Ovary (tissue), 9 donors: Measurements from ENCODE around the gene TUBB8B. TPM values are rescaled to one million over a fixed set of nuclear protein-coding genes. Genes with fewer than 3 reads are reported as not detected.
"Not testable (repeated sequence)": the region's sequence is repeated elsewhere in the genome, so short reads cannot be mapped to it uniquely, and the experiment has no call there.

Experiments used
- DNase-seq, 5 donors: peaks; one replicate each; pipeline ENCODE4 v3.0.0-alpha.2; 2019 to 2020
- H3K27ac ChIP-seq, 2 donors: fragments of 200-600 bp; one replicate each; pipeline versions ENCODE4 v1.5.1 to v1.8.0; 2019 to 2022
- H3K27me3 ChIP-seq: fragments of 200-600 bp; one replicate; pipeline ENCODE4 v1.8.0; 2022
- H3K36me3 ChIP-seq: fragments of 200-600 bp; sonication (generic); one replicate; pipeline ENCODE4 v1.5.1; 2019
- H3K4me1 ChIP-seq: one replicate; pipeline ENCODE4 v1.8.1; 2013; ENCODE audit warnings: mild to moderate bottlenecking, moderate library complexity; ENCODE audit not compliant: insufficient read depth
- H3K4me3 ChIP-seq: fragments of 200-600 bp; sonication (generic); one replicate; pipeline ENCODE4 v1.5.1; 2017
- H3K9me3 ChIP-seq, 2 donors: fragments of 200-600 bp in 1 of 2; sonication (generic) in 1 of 2; one replicate each; pipeline versions ENCODE4 v1.5.1 to v1.8.1; 2013 to 2019; ENCODE audit warnings: mild to moderate bottlenecking in 1 of 2, moderate library complexity in 1 of 2
- WGBS, 3 donors: extraction: QIAGEN DNeasy Blood & Tissue Kit in 1 of 3; methylation state at CpG; one replicate each; pipeline versions ENCODE4 v1.1.5 to v1.1.7; 2013 to 2017; 5-methylcytosine and 5-hydroxymethylcytosine counted together
- intact Hi-C, 4 donors: fragments of 100-400 bp; cut with DNase I; formaldehyde crosslinking; loops; one replicate each; pipeline versions ENCODE4 v1.11.0 to v1.15.1; 2022 to 2023
- polyA plus RNA-seq, 2 donors: library from polyadenylated mRNA; stranded (reverse); fragments of 200-250 nt in 1 of 2; fragments of 350-450 nt in 1 of 2; fragmentation: Illumina TruSeq in 1 of 2; extraction: RNeasy Lipid Tissue Mini Kit (QIAGEN cat#74804) in 1 of 2; gene quantifications; one replicate each; pipeline ENCODE4 v1.2.3, GENCODE V29; 2013 to 2014
- total RNA-seq, 7 donors: library from RNA; depleted of rRNA in 2 of 7; stranded (reverse); fragments of >200 nt in 2 of 7; fragmentation: NEBNext Ultra II Directional in 3 of 7; extraction: Animal tissue kit (Norgen Biotek cat#: 25700) in 3 of 7; gene quantifications; one replicate each; pipeline versions ENCODE4 v1.1.0 to v1.2.4, GENCODE V29; 2016 to 2023
- donor health status: DM: no; HTN: no; CAD: no; lungs with moderate emphysema.
- donor health status: DM: no; HTN: no; CAD: no.
- donor health status: Bipolar disorder and iron deficiency.
- donor health status: DM: yes; HTN: yes; CAD: no.
- donor health status: DM: no; HTN: no; CAD: no.
- donor health status: DM: yes; HTN: yes; CAD: no.

The TUBB8B gene
- total and polyA plus RNA-seq, 9 donors = 0.25 to 2.9 (median 0.30) TPM; not detected in 4

DNA sequence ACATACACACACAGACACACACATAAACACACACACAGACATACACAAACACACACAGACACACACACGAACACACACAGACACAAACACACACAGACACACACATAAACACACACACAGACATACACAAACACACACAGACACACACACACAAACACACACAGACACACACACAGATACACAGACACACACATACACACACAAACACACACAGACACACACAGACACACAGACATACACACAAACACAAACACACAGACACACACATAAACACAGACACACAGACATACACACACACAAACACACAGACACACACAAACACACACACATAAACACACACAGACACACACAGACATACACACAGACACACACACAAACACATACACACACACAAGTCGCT, 31.5 kb upstream of the TUBB8B start:
- H3K27ac ChIP-seq, intact Hi-C loops, H3K4me3 ChIP-seq, H3K36me3 ChIP-seq, H3K27me3 ChIP-seq, DNase-seq, H3K9me3 ChIP-seq, H3K4me1 ChIP-seq: not testable (repeated sequence)
- 65 to 81% (median 70%) methylated on average over 2 of the region's 2 CpGs for WGBS, 3 donors

DNA sequence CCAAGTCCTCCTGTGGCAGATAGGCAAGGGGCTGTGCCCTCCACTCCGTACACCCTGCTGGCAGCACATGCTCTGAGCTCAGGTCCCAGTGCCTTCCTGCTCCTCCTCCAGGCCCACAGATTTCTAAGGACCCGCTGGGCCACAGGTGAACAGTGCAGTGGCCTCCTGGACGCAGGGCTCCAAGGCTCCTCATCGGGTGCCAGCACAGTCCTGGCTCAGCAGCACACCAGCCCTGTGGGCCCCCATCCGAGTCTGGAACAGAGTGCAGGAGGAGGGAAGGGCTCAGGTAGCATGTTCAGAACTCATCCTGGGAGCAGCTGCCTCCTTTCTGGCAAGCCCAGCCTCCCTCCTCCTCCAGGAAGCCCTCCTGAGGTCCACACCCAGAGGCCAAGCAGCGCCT, 30.8 kb upstream of the TUBB8B start:
- H3K4me3 ChIP-seq, DNase-seq, H3K36me3 ChIP-seq, H3K9me3 ChIP-seq, H3K4me1 ChIP-seq, H3K27me3 ChIP-seq, H3K27ac ChIP-seq, intact Hi-C loops: not testable (repeated sequence)
- WGBS, 3 donors = 60 to 71% (median 70%) methylated on average over 3 to 5 of the region's 6 CpGs

DNA sequence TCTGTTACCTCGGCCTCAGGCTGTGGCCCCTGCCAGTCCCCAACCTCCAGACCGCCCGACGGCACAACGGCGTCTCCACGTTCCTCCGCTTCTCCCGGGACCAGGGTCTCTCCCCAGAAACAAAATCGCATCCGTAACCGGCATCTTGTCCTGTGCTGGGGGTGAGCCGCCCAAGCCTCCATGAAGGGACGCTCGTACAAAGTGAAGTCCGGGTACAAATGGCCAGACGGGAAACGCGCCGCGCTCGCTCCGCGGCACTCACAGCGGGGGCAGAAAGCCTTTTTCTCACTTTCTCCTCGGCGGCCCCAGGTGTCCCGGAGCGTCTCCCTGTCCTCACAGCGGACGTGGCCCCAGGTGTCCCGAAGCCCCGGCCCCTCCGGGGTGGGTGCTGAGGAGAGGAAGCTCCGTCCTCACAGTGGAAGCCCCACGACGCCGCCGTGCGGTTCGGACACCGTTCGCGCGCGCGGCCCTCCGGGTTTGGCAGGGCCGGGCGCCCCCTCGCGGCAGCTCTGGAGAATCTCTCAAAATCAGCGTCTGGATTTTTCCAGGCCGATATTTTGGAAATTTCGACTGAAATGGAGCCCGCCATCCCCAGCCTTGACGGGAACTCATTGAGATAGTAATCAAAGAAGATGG, 26.2 kb upstream of the TUBB8B start:
- not testable (repeated sequence) for H3K4me1 ChIP-seq, H3K36me3 ChIP-seq
- WGBS, 3 donors = 57 to 78% (median 70%) methylated on average over 56 to 57 of the region's 57 CpGs

DNA sequence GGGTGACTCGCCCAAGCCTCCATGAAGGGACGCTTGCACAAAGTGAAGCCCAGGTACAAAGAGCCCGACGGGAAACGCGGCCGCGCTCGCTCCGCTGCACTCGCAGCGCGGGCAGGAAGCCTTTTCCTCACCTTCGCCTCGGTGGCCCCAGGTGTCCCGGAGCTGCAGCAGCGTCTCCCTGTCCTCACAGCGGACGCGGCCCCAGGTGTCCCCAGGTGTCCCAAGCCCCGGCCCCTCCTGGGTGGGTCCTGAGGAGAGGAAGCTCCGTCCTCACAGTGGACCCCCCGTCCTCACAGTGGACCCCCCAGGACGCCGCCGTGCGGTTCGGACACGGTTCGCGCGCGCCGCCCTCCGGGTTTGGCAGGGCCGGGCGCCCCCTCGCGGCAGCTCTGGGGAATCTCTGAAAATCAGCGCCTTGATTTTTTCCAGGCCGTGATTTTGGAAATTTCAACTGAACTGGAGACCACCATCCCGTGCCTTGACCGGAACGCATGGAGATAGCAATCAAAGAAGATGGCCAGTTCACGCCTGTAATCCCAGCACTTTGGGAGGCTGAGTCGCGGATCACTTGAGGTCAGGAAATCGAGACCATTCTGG, 23.9 kb upstream of the TUBB8B start:
- intact Hi-C loops, H3K9me3 ChIP-seq, H3K27me3 ChIP-seq, H3K4me1 ChIP-seq, DNase-seq, H3K4me3 ChIP-seq, H3K27ac ChIP-seq, H3K36me3 ChIP-seq: not testable (repeated sequence)
- WGBS, 3 donors = 29 to 54% (median 49%) methylated on average over 29 to 48 of the region's 48 CpGs

More for the DNA sequence above, 26.2 kb upstream of the TUBB8B start:
- DNase-seq, H3K9me3 ChIP-seq, intact Hi-C loops, H3K27ac ChIP-seq, H3K4me3 ChIP-seq, H3K27me3 ChIP-seq: not testable (repeated sequence)

DNA sequence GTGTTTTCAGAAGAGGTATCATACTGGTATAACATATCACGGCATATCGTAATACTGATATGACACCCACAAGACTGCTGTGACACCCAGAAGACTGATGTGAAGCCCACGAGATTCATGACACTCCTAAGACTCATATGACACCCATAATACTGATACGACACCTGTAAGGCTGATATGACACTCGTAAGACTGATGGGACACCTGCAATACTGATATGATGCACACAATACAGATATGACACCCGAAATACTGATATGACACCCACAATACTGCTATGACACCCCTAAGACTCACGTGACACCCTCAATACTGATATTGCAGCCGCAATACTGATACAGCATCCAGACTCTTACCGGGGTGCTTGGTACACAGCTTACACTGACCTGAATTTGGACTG, 18.3 kb upstream of the TUBB8B start:
- H3K4me1 ChIP-seq, DNase-seq, H3K27ac ChIP-seq, H3K36me3 ChIP-seq, intact Hi-C loops, H3K27me3 ChIP-seq, H3K4me3 ChIP-seq, H3K9me3 ChIP-seq: not testable (repeated sequence)
- WGBS, 3 donors = 62 to 73% (median 65%) methylated on average over 9 of the region's 9 CpGs

DNA sequence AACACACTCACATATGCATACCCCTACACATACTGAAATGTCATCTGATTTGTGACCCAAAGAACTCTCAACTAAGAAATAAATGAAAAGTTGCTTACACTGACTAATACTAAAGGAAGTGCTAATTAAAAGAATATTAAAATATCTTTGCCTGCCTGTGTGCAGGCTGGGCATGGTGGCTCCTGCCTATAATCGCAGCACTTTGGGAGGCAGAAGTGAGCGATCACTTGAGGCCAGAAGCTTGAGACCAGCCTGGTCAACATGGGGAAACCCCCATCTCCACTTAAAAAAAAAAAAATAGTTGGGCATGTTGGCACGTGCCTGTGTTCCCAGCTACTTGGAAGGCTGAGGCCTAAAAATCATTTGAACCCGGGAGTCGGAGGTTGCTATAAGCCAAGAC, 14.9 kb upstream of the TUBB8B start:
- intact Hi-C loops = not testable (repeated sequence)

DNA sequence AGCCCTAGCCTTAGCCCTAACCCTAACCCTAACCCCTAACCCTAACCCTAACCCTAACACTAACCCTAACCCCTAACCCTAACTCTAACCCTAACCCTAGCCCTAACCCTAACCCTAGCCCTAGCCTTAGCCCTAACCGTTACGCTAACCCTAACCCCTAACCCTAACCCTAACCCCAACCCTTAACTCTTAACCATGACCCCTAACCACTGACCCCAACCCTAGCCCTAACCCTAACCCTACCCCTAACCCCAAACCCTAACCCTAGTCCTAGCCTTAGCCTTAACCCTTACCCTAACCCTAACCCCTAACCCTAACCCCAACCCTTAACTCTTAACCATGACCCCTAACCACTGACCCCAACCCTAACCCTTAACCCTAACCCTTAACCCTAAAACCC, 14.2 kb upstream of the TUBB8B start:
- H3K36me3 ChIP-seq, DNase-seq, H3K4me3 ChIP-seq, H3K4me1 ChIP-seq, intact Hi-C loops, H3K27ac ChIP-seq, H3K9me3 ChIP-seq, H3K27me3 ChIP-seq: not testable (repeated sequence)
- WGBS, 3 donors = 93 to 95% (median 94%) methylated on average over 2 of the region's 2 CpGs

More for the DNA sequence above, 14.9 kb upstream of the TUBB8B start:
- H3K27ac ChIP-seq, H3K27me3 ChIP-seq, H3K9me3 ChIP-seq, H3K36me3 ChIP-seq, H3K4me1 ChIP-seq, DNase-seq, H3K4me3 ChIP-seq: not testable (repeated sequence)
- WGBS, 3 donors = 88 to 89% (median 88%) methylated on average over 5 of the region's 5 CpGs

DNA sequence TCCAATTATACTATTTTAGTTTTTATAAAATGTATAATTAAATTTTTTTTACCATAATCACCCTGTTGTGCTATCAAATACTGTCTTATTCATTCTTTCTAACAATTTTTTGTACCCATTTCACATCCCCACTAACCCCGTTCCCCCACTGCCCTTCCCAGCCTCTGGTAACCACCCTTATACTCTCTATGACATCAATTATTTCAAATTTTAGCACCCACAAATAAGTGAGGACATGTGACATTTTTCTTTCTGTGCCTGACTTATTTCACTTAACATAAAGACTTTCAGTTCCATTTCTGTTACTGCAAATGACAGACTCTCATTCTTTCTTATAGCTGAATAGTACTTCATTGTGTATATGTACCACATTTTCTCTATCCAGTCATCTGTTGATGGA, 5.0 kb upstream of the TUBB8B start:
- DNase-seq, H3K4me1 ChIP-seq, H3K27me3 ChIP-seq, H3K36me3 ChIP-seq, H3K9me3 ChIP-seq, H3K27ac ChIP-seq, H3K4me3 ChIP-seq, intact Hi-C loops: not testable (repeated sequence)
- WGBS, 3 donors = 58 to 86% (median 71%) methylated on average over 1 of the region's 1 CpG

DNA sequence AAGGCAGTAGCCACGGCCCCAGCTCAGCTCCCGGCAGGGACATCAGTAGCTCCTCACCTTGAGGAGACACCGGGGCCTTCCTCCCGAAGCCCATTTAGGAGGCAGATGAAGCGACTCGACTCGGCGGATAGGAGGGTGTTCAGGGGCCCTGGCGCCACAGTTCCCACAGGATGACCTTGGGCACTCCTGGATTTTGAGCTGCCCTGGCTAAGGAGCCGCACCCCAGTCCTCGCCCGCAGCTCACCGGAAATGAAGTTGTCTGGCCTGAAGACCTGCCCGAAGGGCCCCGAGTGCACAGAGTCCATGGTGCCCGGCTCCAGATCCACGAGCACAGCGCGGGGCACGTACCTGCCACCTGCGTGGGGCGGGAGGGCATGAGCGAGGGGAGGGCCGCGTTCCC, 719 bp downstream of the TUBB8B start:
- H3K4me1 ChIP-seq, H3K27ac ChIP-seq, DNase-seq, H3K27me3 ChIP-seq, H3K4me3 ChIP-seq, intact Hi-C loops, H3K9me3 ChIP-seq, H3K36me3 ChIP-seq: not testable (repeated sequence)
- 84 to 93% (median 91%) methylated on average over 19 to 25 of the region's 25 CpGs for WGBS, 3 donors

DNA sequence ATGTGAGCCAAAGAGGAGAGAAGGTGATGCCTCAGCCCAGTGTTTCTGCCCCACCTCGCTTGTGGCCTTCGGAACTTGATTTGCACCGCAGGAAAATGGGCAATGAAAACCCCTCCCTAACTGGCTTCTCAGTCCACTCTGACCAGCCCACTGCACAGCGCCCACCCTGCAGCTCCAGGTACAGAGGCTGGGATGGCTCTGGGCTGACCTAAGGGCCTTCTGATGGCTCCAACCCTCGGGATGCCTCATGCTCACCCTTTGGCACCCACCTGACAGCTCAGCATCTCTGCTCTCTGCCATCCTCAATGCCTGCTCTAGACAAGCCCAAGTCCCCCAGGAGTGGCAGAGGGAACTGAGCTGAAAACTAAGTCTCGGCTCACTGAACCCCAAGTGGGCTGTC, 36.2 kb downstream of the TUBB8B start:
- H3K4me3 ChIP-seq, intact Hi-C loops, H3K27ac ChIP-seq, H3K9me3 ChIP-seq, H3K4me1 ChIP-seq, DNase-seq, H3K36me3 ChIP-seq, H3K27me3 ChIP-seq: not testable (repeated sequence)
- no CpG with 5 or more reads among the region's 6 CpGs for WGBS, 3 donors

DNA sequence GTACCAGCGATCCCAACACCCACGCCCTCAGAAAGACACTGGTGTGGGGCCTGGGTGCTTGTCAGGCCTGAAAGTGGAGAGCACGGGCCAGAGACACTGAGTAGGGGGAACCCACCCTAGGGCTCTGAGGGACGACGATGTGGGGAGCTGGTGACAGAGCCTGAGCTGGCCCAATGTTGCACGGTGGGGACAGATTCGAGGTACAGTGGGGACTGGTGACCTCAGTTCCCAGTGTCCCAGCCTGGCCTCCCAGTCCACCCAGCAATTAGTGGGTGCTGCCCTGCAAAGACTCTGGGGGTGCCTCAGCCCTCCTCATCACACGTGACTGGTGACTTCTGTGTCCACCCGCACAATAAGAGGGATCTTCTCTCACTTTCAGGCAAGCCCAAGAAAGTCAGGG, 36.6 kb downstream of the TUBB8B start:
- H3K27me3 ChIP-seq, H3K4me3 ChIP-seq, H3K36me3 ChIP-seq, DNase-seq, intact Hi-C loops, H3K4me1 ChIP-seq, H3K9me3 ChIP-seq, H3K27ac ChIP-seq: not testable (repeated sequence)
- no CpG with 5 or more reads among the region's 9 CpGs for WGBS, 3 donors

DNA sequence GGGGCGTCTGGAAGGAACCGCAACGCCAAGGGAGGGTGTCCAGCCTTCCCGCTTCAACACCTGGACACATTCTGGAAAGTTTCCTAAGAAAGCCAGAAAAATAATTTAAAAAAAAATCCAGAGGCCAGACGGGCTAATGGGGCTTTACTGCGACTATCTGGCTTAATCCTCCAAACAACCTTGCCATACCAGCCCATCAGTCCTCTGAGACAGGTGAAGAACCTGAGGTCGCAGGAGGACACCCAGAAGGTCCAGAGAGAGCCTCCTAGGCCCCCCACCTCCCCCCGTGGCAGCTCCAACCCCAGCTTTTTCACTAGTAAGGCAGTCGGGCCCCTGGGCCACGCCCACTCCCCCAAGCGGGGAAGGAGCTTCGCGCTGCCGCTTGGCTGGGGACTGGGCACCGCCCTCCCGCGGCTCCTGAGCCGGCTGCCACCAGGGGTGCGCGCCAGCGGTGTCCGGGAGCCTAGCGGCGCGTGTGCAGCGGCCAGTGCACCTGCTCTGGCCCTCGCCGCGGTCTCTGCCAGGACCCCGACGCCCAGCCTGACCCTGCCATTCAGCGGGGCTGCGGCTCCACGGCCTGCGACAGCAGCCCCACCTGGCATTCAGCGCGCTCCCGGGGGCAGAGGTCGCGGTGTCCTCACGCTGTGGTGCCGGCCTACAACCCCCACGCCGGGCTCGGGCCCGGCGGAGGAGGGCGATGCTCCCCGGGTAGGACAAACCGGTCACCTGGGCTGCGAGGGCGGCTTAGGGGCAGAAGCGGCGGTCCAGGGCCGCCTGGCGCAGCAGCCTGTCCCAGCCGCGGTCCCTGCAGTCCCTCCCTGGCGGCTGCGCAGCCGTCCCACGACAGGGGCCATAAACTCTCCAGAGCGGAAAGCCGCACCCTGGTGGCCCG, 37.8 kb downstream of the TUBB8B start:
- H3K27ac ChIP-seq, DNase-seq, H3K4me1 ChIP-seq, H3K9me3 ChIP-seq, intact Hi-C loops, H3K4me3 ChIP-seq, H3K36me3 ChIP-seq, H3K27me3 ChIP-seq: not testable (repeated sequence)
- 85% methylated on average over 18 of the region's 65 CpGs; no CpG with 5 or more reads in 2 of the 3 donors for WGBS, 3 donors
